GM12873 (cell line): ENCODE measurements around the gene PIR.

Source experiments
- CTCF ChIP-seq: IDR thresholded peaks from 2 replicates; pipeline ENCODE4 v1.5.1; 2012; ENCODE audit warnings: low read depth, mild to moderate bottlenecking, moderate library complexity, low read length, control low read depth; ENCODE audit not compliant: insufficient read depth; ENCODE audit errors: missing control alignments

The PIR gene

DNA sequence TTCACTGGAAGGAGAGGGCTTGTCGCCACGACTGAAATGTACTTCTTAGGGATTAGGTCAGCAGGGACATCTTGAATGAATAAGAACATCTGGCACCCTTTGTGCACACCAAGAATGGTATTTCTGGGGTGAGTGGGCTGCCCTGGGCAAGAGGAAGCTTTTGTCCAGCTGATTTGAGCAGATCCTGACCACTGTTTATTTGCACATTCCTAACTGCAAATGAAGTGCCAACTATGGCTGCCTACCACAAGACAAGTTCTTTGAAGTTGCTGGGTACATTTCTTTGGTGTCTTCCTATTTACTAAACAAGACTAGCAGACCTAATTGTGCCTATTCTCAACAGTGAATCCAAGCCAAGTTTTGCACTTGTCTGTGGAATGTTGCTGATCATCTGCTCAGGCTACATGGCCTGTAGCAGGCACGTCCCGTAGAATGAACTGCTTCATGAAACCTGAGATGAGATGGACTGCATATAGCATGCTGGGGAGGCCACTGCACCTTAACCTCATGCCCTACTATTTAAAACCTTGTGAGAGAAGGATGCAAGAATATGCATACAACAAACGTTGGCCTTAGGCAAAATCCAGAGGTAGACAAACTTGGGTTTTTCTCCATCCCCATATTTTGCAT is 45.0 kb downstream of the PIR start:
- TF ChIP-seq CTCF: no peak

DNA sequence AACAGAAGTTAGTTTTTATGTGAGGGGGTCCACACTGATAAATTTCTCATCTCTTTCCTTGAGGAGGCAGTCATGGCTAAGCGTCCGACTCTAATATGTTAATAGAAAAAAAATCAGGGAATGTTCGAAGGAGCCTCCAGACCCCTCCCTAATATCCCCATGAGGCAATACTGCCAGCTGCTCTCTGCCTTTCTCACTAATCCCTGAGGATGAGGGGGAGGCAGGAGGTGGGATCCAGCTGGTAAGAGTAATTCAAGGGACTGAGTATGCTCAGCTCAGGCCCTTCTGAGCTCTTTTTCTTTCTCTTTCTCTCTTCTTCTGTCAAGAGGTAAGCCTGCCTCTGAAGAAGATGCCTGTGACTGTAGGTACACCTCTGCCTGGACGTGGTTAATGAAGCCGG is 51.7 kb downstream of the PIR start:
- TF ChIP-seq CTCF: no peak

DNA sequence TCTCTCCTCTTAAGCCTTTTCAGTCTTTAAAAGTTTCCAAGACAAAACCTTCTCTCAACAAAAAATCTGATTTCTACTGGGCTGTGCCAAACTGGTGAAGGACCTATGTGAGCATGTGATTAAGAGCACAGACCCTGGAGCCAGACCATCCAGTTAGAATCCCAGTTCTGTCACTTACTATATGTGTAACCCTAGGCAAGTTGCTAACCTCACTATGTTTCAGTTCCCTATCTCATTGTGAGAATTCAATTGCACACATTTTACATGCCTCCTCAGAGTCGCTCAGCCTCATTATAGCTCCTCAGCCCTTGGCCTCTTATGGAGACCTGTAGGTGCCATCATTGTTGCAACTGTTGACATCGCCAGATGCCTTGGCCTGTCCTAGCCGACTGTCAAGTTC is 54.8 kb downstream of the PIR start:
- TF ChIP-seq CTCF: no peak

GRCh38 chrX:15437724-15438123 is 55.4 kb downstream of the PIR start:
- TF ChIP-seq CTCF: no peak

GRCh38 chrX:15435836-15436619 is 57.1 kb downstream of the PIR start:
- no peak for TF ChIP-seq CTCF

- no peak for TF ChIP-seq CTCF
Observed at GRCh38 chrX:15434205-15434604, 58.9 kb downstream of the PIR start.

GRCh38 chrX:15430584-15430983 is 62.5 kb downstream of the PIR start:
- no peak for TF ChIP-seq CTCF
